ENCODE measurements around the gene KIZ. TPM values are rescaled to one million over a fixed set of nuclear protein-coding genes. Genes with fewer than 3 reads are reported as not detected.

Gene KIZ
- total RNA-seq, 2 experiments from 2014 or later, result 31.1 to 33.8 TPM

- DNase-seq, result no peak
- ATAC-seq (ENCODE audit: poor library complexity), result no peak
- Mint-ChIP-seq H3K27me3 (peaks cover 93% of the 10 kb centered on the region), H3K36me3 (ENCODE audit: low read depth) (peaks cover 4% of the 10 kb centered on the region), H3K4me1 (ENCODE audit: low read depth) (peaks cover 41% of the 10 kb centered on the region), H3K4me3 (no peak overlapping the region), H3K9me3 (peaks cover 3% of the 10 kb centered on the region), H3K27ac (no peak overlapping the region)
- ChIA-PET POLR2A (interaction anchor here (1.3 kb wide), 1 partner anchor 22 kb away, joined by 4 read pairs; no protein-coding TSS in a partner anchor), CTCF (no interaction called here)
- Histone ChIP-seq H3K27ac (ENCODE audit: low read depth in 1 of 2, low read length in 2 of 2) (no peak overlapping the region), H3K27me3 (ENCODE audit: control insufficient read depth in 1 of 2, insufficient read depth in 2 of 2, low read length in 2 of 2) (peaks cover 80 to 90% of the 10 kb centered on the region in 2 experiments), H3K36me3 (ENCODE audit: insufficient read depth, low read length) (no peaks in the 10 kb centered on the region), H3K9me3 (ENCODE audit: control insufficient read depth in 1 of 2, insufficient read depth in 1 of 2, low read length in 2 of 2) (peaks cover 0 to 61% of the 10 kb centered on the region in 2 experiments), H3K4me3 (ENCODE audit: low read length) (no peak overlapping the region), H3K4me1 (ENCODE audit: insufficient read depth, low read length) (peaks cover 57% of the 10 kb centered on the region)
- intact Hi-C loops (cut with DNase I, micrococcal nuclease), result loop anchor here (5.0 to 10.0 kb wide), 3 partner anchors 290 to 402 kb away; partner anchors contain the start of gene NKX2-4 (in 2 of the 2)
- TF ChIP-seq CTCF (IDR thresholded peaks at IDR 0.05), result no peak
Measured at GRCh38 chr20:21104921-21105320, 21.0 kb upstream of the KIZ start.

GRCh38 chr20:21105429-21106170, 20.3 kb upstream of the KIZ start:
- ChIA-PET POLR2A (interaction anchor here (1.3 kb wide), 1 partner anchor 21 kb away, joined by 4 read pairs; no protein-coding TSS in a partner anchor), CTCF (no interaction called here)
- peaks cover 0 to 55% of the 10 kb centered on the region in 2 experiments for H3K9me3 ChIP-seq (ENCODE audit: control insufficient read depth in 1 of 2, insufficient read depth in 1 of 2, low read length in 2 of 2)
- Mint-ChIP-seq H3K9me3 (peaks cover 3% of the 10 kb centered on the region), H3K27ac (no peak overlapping the region), H3K36me3 (ENCODE audit: low read depth) (no peaks in the 10 kb centered on the region), H3K27me3 (peaks cover 92% of the 10 kb centered on the region), H3K4me3 (no peak overlapping the region), H3K4me1 (ENCODE audit: low read depth) (peaks cover 34% of the 10 kb centered on the region)
- peaks cover 74 to 86% of the 10 kb centered on the region in 2 experiments for H3K27me3 ChIP-seq (ENCODE audit: control insufficient read depth in 1 of 2, insufficient read depth in 2 of 2, low read length in 2 of 2)
- H3K27ac ChIP-seq (ENCODE audit: low read depth in 1 of 2, low read length in 2 of 2), result no peak overlapping the region
- TF ChIP-seq CTCF (IDR thresholded peaks at IDR 0.05), result no peak
- no peak overlapping the region for H3K4me3 ChIP-seq (ENCODE audit: low read length)
- ATAC-seq (ENCODE audit: poor library complexity) (no peak), DNase-seq (peak in 3 of 14 experiments; percentile 2 to 38 (median 24))
- peaks cover 50% of the 10 kb centered on the region for H3K4me1 ChIP-seq (ENCODE audit: insufficient read depth, low read length)
- H3K36me3 ChIP-seq (ENCODE audit: insufficient read depth, low read length), result no peaks in the 10 kb centered on the region
- intact Hi-C loops (cut with DNase I, micrococcal nuclease), result loop anchor here (5.0 to 10.0 kb wide), 3 partner anchors 289 to 402 kb away; partner anchors contain the start of gene NKX2-4 (in 2 of the 2)

- H3K36me3 ChIP-seq (ENCODE audit: insufficient read depth, low read length), result no peaks in the 10 kb centered on the region
- DNase-seq (peak in 1 of 14 experiments; percentile 15), ATAC-seq (ENCODE audit: poor library complexity) (no peak)
- no peak within 1 kb of the TSS for H3K27ac ChIP-seq (ENCODE audit: low read depth in 1 of 2, low read length in 2 of 2)
- Mint-ChIP-seq H3K4me1 (ENCODE audit: low read depth) (peaks cover 29% of the 10 kb centered on the region), H3K9me3 (peaks cover 3% of the 10 kb centered on the region), H3K36me3 (ENCODE audit: low read depth) (no peaks in the 10 kb centered on the region), H3K27ac (no peak within 1 kb of the TSS), H3K27me3 (peaks cover 94% of the 10 kb centered on the region), H3K4me3 (no peak within 1 kb of the TSS)
- ChIA-PET POLR2A (no interaction called here), CTCF (no interaction called here)
- TF ChIP-seq CTCF (IDR thresholded peaks at IDR 0.05), result no peak
- no peak within 1 kb of the TSS for H3K4me3 ChIP-seq (ENCODE audit: low read length)
- intact Hi-C loops (cut with DNase I, micrococcal nuclease), result loop anchor here (1.0 to 10.0 kb wide), 4 partner anchors 15 to 401 kb away; partner anchors contain the start of gene NKX2-4 (in 2 of the 2)
- H3K9me3 ChIP-seq (ENCODE audit: control insufficient read depth in 1 of 2, insufficient read depth in 1 of 2, low read length in 2 of 2), result peaks cover 0 to 47% of the 10 kb centered on the region in 2 experiments
- peaks cover 42% of the 10 kb centered on the region for H3K4me1 ChIP-seq (ENCODE audit: insufficient read depth, low read length)
- peaks cover 66 to 82% of the 10 kb centered on the region in 2 experiments for H3K27me3 ChIP-seq (ENCODE audit: control insufficient read depth in 1 of 2, insufficient read depth in 2 of 2, low read length in 2 of 2)
Measured at GRCh38 chr20:21106171-21107017, 19.5 kb upstream of the KIZ start, which contains the start of gene LINC00237. Gene LINC00237 (minus strand): TSS chr20:21106358.
